Mucosa of rectum (tissue), 2 donors: ENCODE measurements around the gene MPL.

ENCODE experiments used
- H3K27ac ChIP-seq, 2 donors: one replicate each; pipeline ENCODE4 v1.7.0; 2013; ENCODE audit warnings: inconsistent platforms in 2 of 2, low read depth in 2 of 2, low read length in 2 of 2
- H3K27me3 ChIP-seq, 2 donors: one replicate each; pipeline ENCODE4 v1.7.0; 2013; ENCODE audit warnings: low read length in 2 of 2; ENCODE audit not compliant: control insufficient read depth in 2 of 2, insufficient read depth in 2 of 2
- H3K36me3 ChIP-seq, 2 donors: one replicate each; pipeline ENCODE4 v1.7.0; 2013; ENCODE audit warnings: low read length in 2 of 2; ENCODE audit not compliant: control insufficient read depth in 2 of 2, insufficient read depth in 2 of 2
- H3K4me1 ChIP-seq, 2 donors: one replicate each; pipeline ENCODE4 v1.7.0; 2013; ENCODE audit warnings: low read length in 2 of 2, mild to moderate bottlenecking in 1 of 2; ENCODE audit not compliant: control insufficient read depth in 2 of 2, insufficient read depth in 2 of 2
- H3K4me3 ChIP-seq, 2 donors: one replicate each; pipeline ENCODE4 v1.7.0; 2013; ENCODE audit warnings: low read length in 2 of 2
- H3K9ac ChIP-seq, 2 donors: one replicate each; pipeline ENCODE4 v1.7.0; 2013; ENCODE audit warnings: low read length in 2 of 2, low read depth in 1 of 2, mild to moderate bottlenecking in 1 of 2
- H3K9me3 ChIP-seq, 2 donors: one replicate each; pipeline ENCODE4 v1.7.0; 2013; ENCODE audit warnings: low read length in 2 of 2; ENCODE audit not compliant: control insufficient read depth in 2 of 2
- donor health status: healthy.
- donor health status: Normal muscosa, but diverticular disease.

The MPL gene

DNA sequence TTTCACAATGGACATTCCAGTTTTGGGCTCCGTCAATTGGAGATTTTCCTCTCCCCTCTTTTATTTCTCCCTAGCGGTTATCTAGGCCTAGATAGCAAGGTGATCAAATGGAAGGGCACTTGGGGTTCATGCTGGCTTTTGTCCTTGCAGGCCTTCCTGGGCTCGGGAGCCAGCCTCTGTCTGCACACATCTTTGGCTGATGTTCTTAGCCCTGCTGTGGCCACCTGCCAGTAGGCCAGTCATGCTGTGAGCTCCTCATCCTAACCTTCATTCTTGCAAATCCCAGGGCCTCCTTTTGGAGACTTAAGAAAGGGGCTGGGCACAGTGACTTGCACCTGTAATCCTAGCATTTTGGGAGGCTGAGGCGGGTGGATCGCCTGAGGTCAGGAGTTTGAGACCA is 23.4 kb upstream of the MPL start:
- Histone ChIP-seq H3K9me3 (no peaks in the 10 kb centered on the region), H3K27me3 (no peaks in the 10 kb centered on the region), H3K4me3 (no peak overlapping the region), H3K36me3 (no peaks in the 10 kb centered on the region), H3K9ac (no peak overlapping the region), H3K4me1 (peaks cover 3 to 4% of the 10 kb centered on the region in 2 donors), H3K27ac (no peak overlapping the region)

DNA sequence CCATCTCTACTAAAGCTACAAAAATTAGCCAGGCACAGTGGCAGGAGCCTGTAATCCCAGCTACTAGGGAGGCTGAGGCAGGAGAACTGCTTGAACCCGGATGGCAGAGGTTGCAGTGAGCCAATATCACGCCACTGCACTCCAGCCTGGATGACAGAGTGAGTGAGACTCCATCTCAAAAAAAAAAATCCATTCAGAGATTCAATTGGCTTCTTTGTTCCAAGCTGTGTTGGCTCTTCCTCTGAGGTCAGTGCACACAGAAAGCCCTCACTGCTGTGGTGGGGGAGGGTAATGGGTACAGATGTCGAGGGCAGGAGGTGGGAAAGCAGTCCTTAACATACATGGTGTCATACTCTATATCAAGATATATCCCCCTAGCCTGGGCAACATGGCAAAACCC is 22.1 kb upstream of the MPL start:
- Histone ChIP-seq H3K36me3 (no peaks in the 10 kb centered on the region), H3K4me1 (peaks cover 3 to 4% of the 10 kb centered on the region in 2 donors), H3K4me3 (no peak overlapping the region), H3K9me3 (no peaks in the 10 kb centered on the region), H3K27ac (no peak overlapping the region), H3K9ac (no peak overlapping the region), H3K27me3 (no peaks in the 10 kb centered on the region)

DNA sequence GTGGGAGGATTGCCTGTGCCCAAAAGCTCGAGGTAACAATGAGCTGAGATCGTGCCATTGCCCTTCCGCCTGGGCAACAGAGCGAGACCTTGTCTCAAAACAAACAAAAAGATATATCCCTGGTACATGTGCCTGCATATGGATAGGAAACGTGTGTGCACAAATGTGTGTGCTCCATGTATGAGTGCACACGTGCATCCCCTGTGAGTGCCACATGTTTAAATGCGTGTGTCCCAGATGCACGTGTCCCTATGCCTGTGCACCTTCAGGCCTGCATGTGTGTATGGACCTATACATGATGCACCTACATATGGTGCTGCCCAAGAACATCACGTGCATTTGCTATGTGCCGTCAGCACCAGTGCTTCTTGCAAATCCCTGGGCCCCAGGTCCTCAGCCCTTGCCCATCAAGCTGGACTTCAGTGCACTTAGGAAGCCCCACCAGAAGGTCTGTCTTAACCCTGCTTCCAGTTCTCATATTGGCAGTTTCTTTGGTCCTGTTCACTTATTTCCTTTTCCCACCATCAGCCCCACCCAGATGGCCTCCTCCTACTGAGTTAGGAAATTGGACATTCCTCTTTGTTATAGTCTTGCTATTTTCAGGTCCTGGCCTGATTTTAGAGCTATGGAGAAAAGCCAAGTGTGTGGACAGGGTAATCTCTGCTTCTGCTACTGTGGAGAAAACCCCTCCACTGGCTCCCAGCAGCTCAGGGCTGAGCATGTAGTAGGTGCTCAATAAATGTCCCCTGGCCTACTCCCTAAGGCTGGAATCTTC is 21.5 kb upstream of the MPL start:
- Histone ChIP-seq H3K27ac (no peak overlapping the region), H3K36me3 (no peaks in the 10 kb centered on the region), H3K4me3 (no peak overlapping the region), H3K9me3 (no peaks in the 10 kb centered on the region), H3K27me3 (no peaks in the 10 kb centered on the region), H3K9ac (no peak overlapping the region), H3K4me1 (peaks cover 3 to 4% of the 10 kb centered on the region in 2 donors)

DNA sequence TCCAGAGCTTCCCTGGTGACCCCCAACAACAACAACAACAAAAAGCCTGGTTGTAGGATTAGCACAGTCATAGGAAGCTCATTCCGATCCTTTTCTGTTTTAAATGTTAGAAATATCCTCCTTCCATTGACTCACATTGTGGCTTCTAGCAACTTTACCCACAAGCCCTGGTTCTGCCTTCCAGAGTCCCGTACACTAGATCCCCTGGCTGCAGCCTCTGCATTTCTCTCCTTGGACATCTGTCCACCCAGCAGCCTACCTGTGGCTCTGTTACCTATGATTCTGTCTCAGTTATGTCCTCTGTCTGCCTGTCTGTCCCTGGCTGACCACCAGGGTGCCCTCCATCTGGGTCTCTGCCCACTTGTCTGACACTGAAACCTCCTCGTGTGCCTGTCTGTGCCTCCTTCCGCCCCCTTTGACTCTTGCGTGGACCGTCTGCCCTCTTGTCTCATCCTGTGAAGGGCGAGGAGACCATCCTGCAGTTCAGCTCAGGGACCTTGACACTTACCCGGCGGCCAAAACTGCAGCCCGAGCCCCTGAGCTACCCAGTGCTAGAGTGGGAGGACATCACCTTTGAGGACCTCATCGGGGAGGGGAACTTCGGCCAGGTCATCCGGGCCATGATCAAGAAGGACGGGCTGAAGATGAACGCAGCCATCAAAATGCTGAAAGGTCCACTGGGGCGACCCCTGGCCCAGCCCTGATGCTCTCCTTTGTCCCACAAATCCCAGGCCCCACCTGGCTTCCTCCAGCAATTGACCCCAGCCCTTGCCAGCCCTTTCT is 20.7 kb upstream of the MPL start:
- Histone ChIP-seq H3K4me1 (peaks cover 3 to 4% of the 10 kb centered on the region in 2 donors), H3K27ac (no peak overlapping the region), H3K27me3 (no peaks in the 10 kb centered on the region), H3K9me3 (no peaks in the 10 kb centered on the region), H3K9ac (no peak overlapping the region), H3K36me3 (no peaks in the 10 kb centered on the region), H3K4me3 (no peak overlapping the region)

DNA sequence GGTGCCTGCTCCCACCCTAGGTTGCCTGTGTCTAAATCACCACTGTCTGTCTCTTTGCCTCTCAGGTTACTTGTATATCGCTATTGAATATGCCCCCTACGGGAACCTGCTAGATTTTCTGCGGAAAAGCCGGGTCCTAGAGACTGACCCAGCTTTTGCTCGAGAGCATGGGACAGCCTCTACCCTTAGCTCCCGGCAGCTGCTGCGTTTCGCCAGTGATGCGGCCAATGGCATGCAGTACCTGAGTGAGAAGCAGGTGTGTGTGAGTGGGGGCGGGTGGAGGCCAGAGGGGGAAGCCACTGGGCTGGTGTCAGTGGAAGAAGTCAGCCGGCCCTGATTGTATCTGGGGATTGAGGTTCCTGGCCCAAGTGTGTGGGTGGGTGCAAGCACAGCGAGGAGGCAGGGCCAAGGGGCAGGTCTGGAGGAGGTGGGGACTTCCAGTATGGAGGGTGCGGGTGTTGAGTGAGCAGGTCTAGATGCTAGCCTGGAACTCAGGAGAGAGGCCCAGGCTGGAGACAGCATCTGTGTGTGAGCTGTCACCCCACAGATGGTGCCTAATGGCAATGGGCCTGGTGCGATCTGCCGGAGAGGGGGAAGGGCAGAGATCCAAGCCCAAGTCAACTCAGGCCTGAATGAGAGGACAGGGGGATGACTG is 19.7 kb upstream of the MPL start:
- no peak overlapping the region for H3K27ac ChIP-seq
- H3K27me3 ChIP-seq = no peaks in the 10 kb centered on the region
- H3K9me3 ChIP-seq = no peaks in the 10 kb centered on the region
- peaks cover 3 to 4% of the 10 kb centered on the region in 2 donors for H3K4me1 ChIP-seq
- H3K4me3 ChIP-seq = no peak overlapping the region
- no peaks in the 10 kb centered on the region for H3K36me3 ChIP-seq
- no peak overlapping the region for H3K9ac ChIP-seq

DNA sequence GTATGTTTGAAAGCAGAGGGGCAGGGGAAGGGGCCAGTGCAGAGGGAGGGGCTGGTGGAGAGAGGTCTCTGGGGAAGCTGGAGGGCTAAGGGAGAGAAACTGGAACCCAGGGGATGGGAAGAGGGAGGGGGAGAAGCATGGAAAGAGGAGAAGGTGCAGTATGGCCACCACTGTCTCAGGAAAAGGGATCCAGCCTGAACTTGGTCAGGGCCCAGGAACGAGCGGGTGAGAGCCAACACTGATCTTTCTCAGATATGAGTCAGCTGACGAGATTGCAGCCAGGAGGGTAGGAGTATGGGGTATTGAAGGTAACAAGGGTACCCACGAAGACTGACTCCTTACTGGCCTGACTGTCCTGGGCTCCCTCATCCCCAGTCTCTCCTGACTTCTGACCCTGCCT is 18.8 kb upstream of the MPL start:
- no peak overlapping the region for H3K9ac ChIP-seq

DNA sequence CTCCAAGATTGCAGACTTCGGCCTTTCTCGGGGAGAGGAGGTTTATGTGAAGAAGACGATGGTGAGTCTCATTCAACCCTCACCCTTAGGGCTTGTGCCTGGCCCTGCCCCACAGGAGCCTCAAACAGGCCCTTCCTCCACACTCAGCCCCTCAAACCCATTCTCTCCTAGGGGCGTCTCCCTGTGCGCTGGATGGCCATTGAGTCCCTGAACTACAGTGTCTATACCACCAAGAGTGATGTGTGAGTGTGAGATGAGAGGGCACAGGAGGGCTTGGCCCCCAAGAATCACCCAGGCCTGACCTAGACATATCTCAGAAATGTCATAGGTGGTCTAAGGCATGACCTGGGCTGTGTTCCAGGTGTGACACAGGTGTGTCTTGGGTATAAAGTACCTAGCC is 18.3 kb upstream of the MPL start:
- H3K27ac ChIP-seq = no peak overlapping the region
- H3K4me1 ChIP-seq = no peaks in the 10 kb centered on the region
- H3K27me3 ChIP-seq = no peaks in the 10 kb centered on the region
- H3K36me3 ChIP-seq = no peaks in the 10 kb centered on the region
- no peak overlapping the region for H3K9ac ChIP-seq
- no peaks in the 10 kb centered on the region for H3K9me3 ChIP-seq
- H3K4me3 ChIP-seq = no peak overlapping the region

More for the DNA sequence above, 18.8 kb upstream of the MPL start:
- Histone ChIP-seq H3K4me1 (no peaks in the 10 kb centered on the region), H3K36me3 (no peaks in the 10 kb centered on the region), H3K4me3 (no peak overlapping the region), H3K9me3 (no peaks in the 10 kb centered on the region), H3K27me3 (no peaks in the 10 kb centered on the region), H3K27ac (no peak overlapping the region)

DNA sequence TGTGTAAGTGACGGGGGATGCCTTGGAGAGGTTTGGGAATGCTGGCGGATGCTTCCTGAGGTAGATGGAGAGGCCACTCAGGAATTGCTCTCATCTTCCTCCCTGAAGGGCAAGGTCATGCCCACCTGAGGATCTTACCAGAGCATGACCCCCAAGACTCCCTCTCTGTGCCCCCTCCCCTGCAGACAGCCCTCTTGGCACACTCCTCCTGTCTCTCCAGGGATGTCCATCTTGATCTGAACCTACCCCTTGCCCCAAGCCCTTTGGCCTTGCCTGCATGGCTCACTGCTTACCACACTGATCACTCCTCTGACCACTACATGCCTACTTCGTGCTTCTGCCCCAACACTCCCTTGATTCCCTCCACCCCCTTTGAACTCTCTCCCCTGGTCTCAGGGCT is 17.9 kb upstream of the MPL start:
- H3K4me3 ChIP-seq = no peak overlapping the region
- no peak overlapping the region for H3K27ac ChIP-seq
- H3K4me1 ChIP-seq = no peaks in the 10 kb centered on the region

DNA sequence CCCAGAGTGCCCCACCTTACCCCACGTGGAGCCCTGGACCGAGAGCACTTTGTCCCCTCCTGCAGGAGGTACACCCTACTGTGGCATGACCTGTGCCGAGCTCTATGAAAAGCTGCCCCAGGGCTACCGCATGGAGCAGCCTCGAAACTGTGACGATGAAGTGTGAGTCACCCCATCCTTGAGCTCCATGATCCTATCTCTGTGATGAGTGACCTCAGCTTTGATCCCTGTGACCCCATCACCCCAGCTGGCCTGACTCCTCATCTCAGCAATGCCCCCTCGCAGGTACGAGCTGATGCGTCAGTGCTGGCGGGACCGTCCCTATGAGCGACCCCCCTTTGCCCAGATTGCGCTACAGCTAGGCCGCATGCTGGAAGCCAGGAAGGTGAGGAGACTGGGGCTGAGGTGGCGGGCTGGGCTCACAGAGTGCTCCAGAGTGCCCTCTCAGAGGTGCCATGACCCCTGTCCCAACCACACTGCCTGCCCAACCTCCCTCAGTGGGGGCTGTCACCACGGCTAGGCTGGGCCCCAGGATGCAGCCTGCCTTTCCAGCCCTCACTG is 16.2 kb upstream of the MPL start:
- Histone ChIP-seq H3K9ac (no peak overlapping the region), H3K4me1 (no peaks in the 10 kb centered on the region), H3K9me3 (no peaks in the 10 kb centered on the region), H3K4me3 (no peak overlapping the region), H3K27me3 (no peaks in the 10 kb centered on the region), H3K27ac (no peak overlapping the region), H3K36me3 (no peaks in the 10 kb centered on the region)

More for the DNA sequence above, 17.9 kb upstream of the MPL start:
- Histone ChIP-seq H3K36me3 (no peaks in the 10 kb centered on the region), H3K27me3 (no peaks in the 10 kb centered on the region), H3K9me3 (no peaks in the 10 kb centered on the region), H3K9ac (no peak overlapping the region)

DNA sequence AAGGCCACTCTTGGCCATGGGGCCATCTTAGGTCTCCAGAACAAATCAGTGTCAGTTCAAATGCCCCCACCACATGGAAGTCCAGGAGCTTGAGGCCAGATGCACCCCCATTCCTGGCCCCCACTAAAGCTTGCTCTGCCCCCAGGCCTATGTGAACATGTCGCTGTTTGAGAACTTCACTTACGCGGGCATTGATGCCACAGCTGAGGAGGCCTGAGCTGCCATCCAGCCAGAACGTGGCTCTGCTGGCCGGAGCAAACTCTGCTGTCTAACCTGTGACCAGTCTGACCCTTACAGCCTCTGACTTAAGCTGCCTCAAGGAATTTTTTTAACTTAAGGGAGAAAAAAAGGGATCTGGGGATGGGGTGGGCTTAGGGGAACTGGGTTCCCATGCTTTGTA is 15.1 kb upstream of the MPL start:
- H3K9ac ChIP-seq = no peak overlapping the region
- no peak overlapping the region for H3K27ac ChIP-seq
- H3K4me3 ChIP-seq = no peak overlapping the region
- H3K9me3 ChIP-seq = no peaks in the 10 kb centered on the region
- H3K27me3 ChIP-seq = no peaks in the 10 kb centered on the region
- no peaks in the 10 kb centered on the region for H3K36me3 ChIP-seq
- H3K4me1 ChIP-seq = no peaks in the 10 kb centered on the region
